Transverse colon (tissue), 4 donors: ENCODE data around the gene STARD10. TPM values are rescaled to one million over a fixed set of nuclear protein-coding genes. Genes with fewer than 3 reads are reported as not detected.

Source experiments
- DNase-seq: peaks from one replicate; pipeline ENCODE4 v3.0.0-alpha.2; 2019
- H3K27ac ChIP-seq, 4 donors: fragments of 200-600 bp; sonication (generic); 2 replicates each; pipeline ENCODE4 v1.5.1; 2016 to 2018; ENCODE audit warnings: inconsistent platforms in 4 of 4
- H3K27me3 ChIP-seq: fragments of 200-600 bp; sonication (generic); 2 replicates; pipeline ENCODE4 v1.5.1; 2017; ENCODE audit warnings: inconsistent platforms
- H3K36me3 ChIP-seq, 4 donors: fragments of 200-600 bp; sonication (generic); 2 replicates each; pipeline ENCODE4 v1.5.1; 2017 to 2019; ENCODE audit warnings: inconsistent platforms in 4 of 4
- H3K4me1 ChIP-seq, 4 donors: fragments of 200-600 bp; sonication (generic); 2 replicates each; pipeline ENCODE4 v1.5.1; 2017 to 2020; ENCODE audit warnings: inconsistent platforms in 4 of 4
- H3K4me3 ChIP-seq, 4 donors: fragments of 200-600 bp; sonication (generic); 1 replicate in 1 of 4; 2 replicates in 3 of 4; pipeline versions ENCODE4 v1.5.1 to v1.6.1; 2017 to 2019; ENCODE audit warnings: inconsistent platforms in 4 of 4
- H3K9me3 ChIP-seq, 2 donors: fragments of 200-600 bp; sonication (generic); 2 replicates each; pipeline ENCODE4 v1.5.1; 2017 to 2019; ENCODE audit warnings: inconsistent platforms in 2 of 2
- EP300 ChIP-seq: sonication (generic); formaldehyde crosslinking; IDR thresholded peaks from one replicate; pipeline ENCODE4 v1.6.1; 2017; ENCODE audit warnings: antibody characterized with exemption, low read depth
- POLR2A ChIP-seq: fragments of 450-650 bp; IDR thresholded peaks from one replicate; pipeline ENCODE4 v1.6.1; 2016; ENCODE audit warnings: antibody characterized with exemption, mild to moderate bottlenecking, moderate library complexity
- POLR2AphosphoS5 ChIP-seq, 3 donors: sonication (generic); formaldehyde crosslinking; IDR thresholded peaks; one replicate each; pipeline ENCODE4 v1.6.1; 2016; ENCODE audit warnings: antibody characterized with exemption in 3 of 3
- WGBS, 2 donors: methylation state at CpG; one replicate each; pipeline ENCODE4 v1.1.5; 2018; ENCODE audit warnings: low coverage in 1 of 2; 5-methylcytosine and 5-hydroxymethylcytosine counted together
- in situ Hi-C, 4 donors: fragments of 200-750 bp; cut with MboI; loops; one replicate each; pipeline versions ENCODE4 v1.15.0 to v1.15.1; 2017; ENCODE audit warnings: low sequenced_read_pairs in 3 of 4, low pct_ligation_motif_present in 1 of 4, low pct_unique_long_range_greater_than_20kb in 1 of 4
- intact Hi-C: fragments of 100-400 bp; cut with DNase I; formaldehyde crosslinking; loops from one replicate; pipeline ENCODE4 v1.15.1; 2023; ENCODE audit warnings: low total_unique reads
- total RNA-seq, 4 donors: library from RNA; depleted of rRNA; stranded (reverse); fragments of >200 nt; gene quantifications; one replicate each; pipeline ENCODE4 v1.1.0, GENCODE V29; 2016
- TF ChIP-seq, protein P1 (sequence below), 5 experiments: fragments of 200-600 bp in 3 of 5; fragments of 450-650 bp in 2 of 5; sonication (generic) in 3 of 5; IDR thresholded peaks; 1 replicate in 2 of 5; 2 replicates in 3 of 5; pipeline ENCODE4 v1.5.1; 2016 to 2017; ENCODE audit warnings: antibody characterized with exemption in 5 of 5, inconsistent platforms in 3 of 5, mild to moderate bottlenecking in 2 of 5, moderate library complexity in 1 of 5

STARD10 gene
- total RNA-seq, 4 donors from 2014 or later = 82.7 to 714 (median 225) TPM

DNA sequence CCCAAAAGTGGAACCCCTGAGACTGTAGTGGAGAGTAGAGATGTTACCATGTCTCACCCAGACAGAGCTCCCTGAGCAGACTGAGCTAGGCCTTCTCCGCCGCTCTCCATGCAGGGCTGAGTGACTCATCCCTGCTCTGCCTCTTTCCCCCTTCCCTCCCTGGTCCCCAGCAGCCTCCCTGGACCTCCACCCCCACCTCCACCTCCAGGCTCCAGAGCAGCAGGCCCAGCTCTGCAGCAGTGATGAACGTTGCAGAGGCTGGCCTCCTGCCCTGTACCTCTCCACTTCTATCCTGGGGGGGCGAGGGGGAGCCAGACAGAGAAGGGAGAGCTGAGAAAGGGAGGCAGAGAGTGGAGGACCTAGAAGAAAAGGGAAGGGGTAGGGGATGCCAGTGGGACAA lies 22.3 kb downstream of the STARD10 start:
- WGBS, 2 donors = 20 to 67% methylated on average over 1 to 4 of the region's 4 CpGs
- no peak overlapping the region for H3K27ac ChIP-seq
- TF ChIP-seq POLR2A (no peak), POLR2AphosphoS5 (IDR thresholded peaks at IDR 0.05) (no peak), EP300 (no peak)
- TF ChIP-seq, protein P1, sequence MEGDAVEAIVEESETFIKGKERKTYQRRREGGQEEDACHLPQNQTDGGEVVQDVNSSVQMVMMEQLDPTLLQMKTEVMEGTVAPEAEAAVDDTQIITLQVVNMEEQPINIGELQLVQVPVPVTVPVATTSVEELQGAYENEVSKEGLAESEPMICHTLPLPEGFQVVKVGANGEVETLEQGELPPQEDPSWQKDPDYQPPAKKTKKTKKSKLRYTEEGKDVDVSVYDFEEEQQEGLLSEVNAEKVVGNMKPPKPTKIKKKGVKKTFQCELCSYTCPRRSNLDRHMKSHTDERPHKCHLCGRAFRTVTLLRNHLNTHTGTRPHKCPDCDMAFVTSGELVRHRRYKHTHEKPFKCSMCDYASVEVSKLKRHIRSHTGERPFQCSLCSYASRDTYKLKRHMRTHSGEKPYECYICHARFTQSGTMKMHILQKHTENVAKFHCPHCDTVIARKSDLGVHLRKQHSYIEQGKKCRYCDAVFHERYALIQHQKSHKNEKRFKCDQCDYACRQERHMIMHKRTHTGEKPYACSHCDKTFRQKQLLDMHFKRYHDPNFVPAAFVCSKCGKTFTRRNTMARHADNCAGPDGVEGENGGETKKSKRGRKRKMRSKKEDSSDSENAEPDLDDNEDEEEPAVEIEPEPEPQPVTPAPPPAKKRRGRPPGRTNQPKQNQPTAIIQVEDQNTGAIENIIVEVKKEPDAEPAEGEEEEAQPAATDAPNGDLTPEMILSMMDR (IDR thresholded peaks at IDR 0.05) = no peak
- H3K9me3 ChIP-seq = no peaks in the 10 kb centered on the region
- intact Hi-C loops = no loop called here
- peaks cover 8 to 47% (median 32%) of the 10 kb centered on the region in 4 donors for H3K4me1 ChIP-seq
- no peak overlapping the region for H3K4me3 ChIP-seq
- no peak for DNase-seq
- no peaks in the 10 kb centered on the region for H3K36me3 ChIP-seq
- in situ Hi-C loops = no loop called here
- no peaks in the 10 kb centered on the region for H3K27me3 ChIP-seq

DNA sequence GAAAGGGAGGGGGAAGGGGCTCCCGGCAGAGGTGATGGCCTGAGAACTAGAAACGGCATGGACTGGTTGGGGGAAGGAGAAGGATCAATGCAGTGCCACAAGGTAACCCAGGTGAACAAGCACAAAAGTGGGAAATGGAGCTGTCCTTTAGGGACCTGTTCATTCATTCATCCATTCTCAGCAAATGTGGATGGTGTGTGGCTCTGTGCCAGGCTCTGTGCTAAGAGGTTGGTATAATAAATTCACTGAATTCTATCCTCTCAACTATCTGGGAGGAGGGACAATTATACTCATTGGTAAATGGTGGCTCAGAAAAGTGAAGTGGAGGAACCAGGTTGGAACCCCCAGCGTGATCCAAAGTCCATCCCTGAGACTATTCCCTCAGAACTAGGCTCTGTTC lies 23.0 kb downstream of the STARD10 start:
- H3K4me3 ChIP-seq = no peak overlapping the region
- H3K27me3 ChIP-seq = no peaks in the 10 kb centered on the region
- WGBS, 2 donors = 60 to 79% methylated on average over 2 to 3 of the region's 3 CpGs
- in situ Hi-C loops = no loop called here
- H3K27ac ChIP-seq = no peak overlapping the region
- no peaks in the 10 kb centered on the region for H3K9me3 ChIP-seq
- DNase-seq = no peak
- H3K36me3 ChIP-seq = no peaks in the 10 kb centered on the region
- TF ChIP-seq POLR2AphosphoS5 (IDR thresholded peaks at IDR 0.05) = no peak
- TF ChIP-seq POLR2A = no peak
- no peak for TF ChIP-seq EP300
- TF ChIP-seq, protein P1 (IDR thresholded peaks at IDR 0.05) = no peak
- intact Hi-C loops = no loop called here
- H3K4me1 ChIP-seq = peaks cover 7 to 43% (median 29%) of the 10 kb centered on the region in 4 donors

DNA sequence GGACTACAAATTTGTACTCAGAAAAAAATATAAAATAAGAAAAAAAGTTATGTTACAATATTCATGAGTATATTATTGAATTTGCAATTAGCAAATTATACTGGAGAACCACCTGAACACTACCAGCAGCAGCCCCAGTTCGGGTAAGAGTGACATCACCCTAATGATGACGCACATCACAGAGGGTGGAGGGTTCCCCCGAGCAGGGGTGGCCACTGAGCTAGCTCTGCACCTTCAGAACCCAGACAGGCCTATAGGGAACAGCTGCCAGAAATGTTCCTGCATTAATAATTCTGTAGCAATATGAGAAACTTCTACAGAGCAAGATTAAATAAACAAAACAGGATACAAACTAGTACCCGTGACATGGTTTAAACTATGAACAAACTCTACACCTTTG lies 24.2 kb downstream of the STARD10 start:
- H3K36me3 ChIP-seq = no peaks in the 10 kb centered on the region
- WGBS, 2 donors = 59 to 61% methylated on average over 1 to 4 of the region's 4 CpGs
- H3K27me3 ChIP-seq = no peaks in the 10 kb centered on the region
- no peak overlapping the region for H3K4me3 ChIP-seq
- intact Hi-C loops (no loop called here), in situ Hi-C loops (no loop called here)
- peaks cover 7 to 33% (median 24%) of the 10 kb centered on the region in 4 donors for H3K4me1 ChIP-seq
- no peaks in the 10 kb centered on the region for H3K9me3 ChIP-seq
- no peak overlapping the region for H3K27ac ChIP-seq
- TF ChIP-seq POLR2AphosphoS5 (IDR thresholded peaks at IDR 0.05) = no peak
- TF ChIP-seq EP300 = no peak
- no peak for TF ChIP-seq POLR2A
- TF ChIP-seq, protein P1 (IDR thresholded peaks at IDR 0.05) = no peak
- DNase-seq = no peak

DNA sequence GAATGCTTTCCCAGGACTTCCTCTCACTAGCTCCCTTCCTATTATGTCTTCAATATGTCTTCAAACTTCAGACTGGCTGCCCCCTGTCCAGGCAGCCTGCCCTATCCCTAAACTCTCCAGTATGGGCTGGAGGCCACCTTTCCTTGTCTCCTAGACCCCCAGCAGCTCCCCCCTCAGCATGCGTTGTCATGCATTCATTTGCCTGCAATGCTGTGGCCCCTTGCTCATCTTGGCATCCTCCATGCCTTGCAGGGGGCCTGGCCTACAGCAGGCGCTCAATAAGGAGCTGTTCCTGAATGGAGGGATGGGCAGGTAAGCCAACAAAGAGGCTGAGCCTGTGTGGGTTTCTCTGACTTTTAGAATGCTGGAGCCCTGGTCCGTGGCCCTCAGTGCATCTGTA lies 25.3 kb downstream of the STARD10 start:
- TF ChIP-seq POLR2AphosphoS5 (IDR thresholded peaks at IDR 0.05) (no peak), POLR2A (no peak), EP300 (no peak)
- TF ChIP-seq, protein P1 (IDR thresholded peaks at IDR 0.05) = no peak
- DNase-seq = no peak
- intact Hi-C loops = no loop called here
- in situ Hi-C loops = no loop called here
- H3K36me3 ChIP-seq = no peaks in the 10 kb centered on the region
- no peak overlapping the region for H3K27ac ChIP-seq
- 90% methylated on average over 3 of the region's 3 CpGs; no CpG with 5 or more reads in 1 of the 2 donors for WGBS, 2 donors
- no peaks in the 10 kb centered on the region for H3K9me3 ChIP-seq
- H3K27me3 ChIP-seq = no peaks in the 10 kb centered on the region
- peaks cover 3 to 27% (median 16%) of the 10 kb centered on the region in 4 donors for H3K4me1 ChIP-seq
- H3K4me3 ChIP-seq = no peak overlapping the region
